H1 (cell line): Measurements from ENCODE around the gene OPA3. TPM values are rescaled to one million over a fixed set of nuclear protein-coding genes. Genes with fewer than 3 reads are reported as not detected.

Source experiments
- CHD7 ChIP-seq: fragments of 300-600 bp; sonication (generic); IDR thresholded peaks from 2 replicates; pipeline ENCODE4 v1.7.1; 2012; ENCODE audit warnings: low read length, moderate library complexity, mild to moderate bottlenecking, inconsistent platforms; ENCODE audit not compliant: insufficient replicate concordance
- EP300 ChIP-seq, 2 experiments: IDR thresholded peaks; 1 replicate in 1 of 2; 2 replicates in 1 of 2; pipeline ENCODE4 v1.6.1; 2011 to 2012; ENCODE audit warnings: low read depth in 2 of 2, low read length in 2 of 2, mild to moderate bottlenecking in 2 of 2, borderline replicate concordance in 1 of 2, inconsistent platforms in 1 of 2, moderate library complexity in 1 of 2
- JUN ChIP-seq: IDR thresholded peaks from 2 replicates; pipeline ENCODE4 v1.6.1; 2011; ENCODE audit warnings: low read depth, mild to moderate bottlenecking, improper control_type of control experiment, low read length
- SP2 ChIP-seq: IDR thresholded peaks from 2 replicates; pipeline ENCODE4 v1.6.1; 2012; ENCODE audit warnings: mild to moderate bottlenecking, low read length, inconsistent platforms
- polyA plus RNA-seq, 7 experiments: library from polyadenylated mRNA; depleted of rRNA in 3 of 7; stranded (reverse) in 5 of 7; unstranded in 2 of 7; fragments of >200 nt in 5 of 7; fragments of 200-250 nt in 2 of 7; gene quantifications; 1 replicate in 5 of 7; 2 replicates in 1 of 7; 4 replicates in 1 of 7; pipeline versions ENCODE4 v1.2.1 to v1.2.3, GENCODE V29; 2011 to 2013; ENCODE audit warnings: missing spikeins in 2 of 7, mixed read lengths in 2 of 7
- total RNA-seq: library from RNA; stranded (reverse); fragmentation: NEBNext Ultra II Directional; extraction: Animal tissue kit (Norgen Biotek cat#: 25700); gene quantifications from 2 replicates; pipeline ENCODE4 v1.2.1, GENCODE V29; 2021

OPA3 gene
- total and polyA plus RNA-seq, 2 of the 8 experiments (the other 6 are each of a cell fraction or from before 2014, with no cell fraction given): 12.5 to 14.5 TPM

GRCh38 chr19:45553464-45553863, 31.1 kb downstream of the OPA3 start (continued):
- TF ChIP-seq CHD7 (no peak), JUN (no peak), SP2 (no peak), EP300 (IDR thresholded peaks at IDR 0.05; ENCODE audit: borderline replicate concordance in 1 of 2, low read depth in 2 of 2, low read length in 2 of 2) (no peak)
- TF ChIP-seq, all 59 proteins: peak for 15
